Amygdala (tissue), 56 donors: ENCODE data around the gene MAG.
"Not testable (repeated sequence)": the region's sequence is repeated elsewhere in the genome, so short reads cannot be mapped to it uniquely, and the experiment has no call there.

Experiments used
- DNase-seq, 56 donors: peaks; one replicate each; lab custom pipeline; 2025; lab: John Stamatoyannopoulos, UW

Gene MAG

DNA sequence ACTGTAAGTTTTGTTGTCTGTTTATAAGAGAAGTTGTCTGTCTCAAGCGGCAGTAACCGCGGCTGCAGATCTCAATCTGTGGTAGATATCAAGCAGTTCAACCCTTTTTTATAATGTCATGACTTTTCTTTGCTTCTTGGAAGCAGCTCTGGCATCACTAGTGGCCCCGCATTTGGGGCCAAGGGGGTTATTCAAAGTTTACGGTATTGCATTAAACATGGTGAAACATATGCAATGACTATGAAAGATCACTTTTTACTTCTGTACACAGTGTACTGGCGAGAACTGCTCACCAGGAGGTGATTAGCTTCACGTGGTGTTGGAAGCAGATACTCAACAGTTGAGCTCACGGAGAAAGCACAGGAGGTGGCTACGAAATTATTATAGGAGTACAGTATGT lies 61.7 kb downstream of the MAG start:
- no peak for DNase-seq

GRCh38 chr19:35354898-35355297 lies 62.9 kb downstream of the MAG start:
- no peak for DNase-seq

GRCh38 chr19:35355791-35356460 lies 64.0 kb downstream of the MAG start:
- no peak for DNase-seq

GRCh38 chr19:35357867-35358573 lies 66.1 kb downstream of the MAG start, which contains the start of gene FFAR3:
TSS of gene FFAR3 (plus strand) at chr19:35358460. CDS start at chr19:35358891, 431 bp downstream.
- peak in 11 of 56 donors; percentile 4 to 53 (median 19) for DNase-seq

DNA sequence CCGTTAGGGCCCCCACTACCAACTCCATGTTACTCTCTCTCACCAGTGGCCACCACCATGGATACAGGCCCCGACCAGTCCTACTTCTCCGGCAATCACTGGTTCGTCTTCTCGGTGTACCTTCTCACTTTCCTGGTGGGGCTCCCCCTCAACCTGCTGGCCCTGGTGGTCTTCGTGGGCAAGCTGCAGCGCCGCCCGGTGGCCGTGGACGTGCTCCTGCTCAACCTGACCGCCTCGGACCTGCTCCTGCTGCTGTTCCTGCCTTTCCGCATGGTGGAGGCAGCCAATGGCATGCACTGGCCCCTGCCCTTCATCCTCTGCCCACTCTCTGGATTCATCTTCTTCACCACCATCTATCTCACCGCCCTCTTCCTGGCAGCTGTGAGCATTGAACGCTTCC lies 66.9 kb downstream of the MAG start:
- DNase-seq = not testable (repeated sequence)

- not testable (repeated sequence) for DNase-seq
Measured at GRCh38 chr19:35359395-35359794, 67.4 kb downstream of the MAG start.

DNA sequence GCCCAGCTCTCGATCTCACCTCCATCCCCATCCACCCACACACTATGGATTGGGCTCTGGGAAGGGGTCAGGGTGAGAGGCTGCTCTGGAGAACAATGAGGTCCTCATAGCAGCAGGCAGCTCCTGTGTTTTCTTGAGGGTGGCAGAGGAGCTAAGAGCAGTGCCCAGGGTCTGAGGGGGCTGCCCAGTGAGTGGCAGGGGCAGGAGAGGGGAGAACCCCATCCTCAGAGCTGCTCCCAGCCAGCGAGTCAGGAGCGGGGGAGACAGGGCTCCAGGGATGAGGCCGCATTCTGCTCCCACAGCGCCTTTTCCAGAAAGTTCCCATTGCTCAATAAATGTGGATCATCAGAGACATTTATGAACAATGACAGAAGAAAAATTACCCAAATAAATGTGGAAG lies 68.1 kb downstream of the MAG start:
- not testable (repeated sequence) for DNase-seq

DNA sequence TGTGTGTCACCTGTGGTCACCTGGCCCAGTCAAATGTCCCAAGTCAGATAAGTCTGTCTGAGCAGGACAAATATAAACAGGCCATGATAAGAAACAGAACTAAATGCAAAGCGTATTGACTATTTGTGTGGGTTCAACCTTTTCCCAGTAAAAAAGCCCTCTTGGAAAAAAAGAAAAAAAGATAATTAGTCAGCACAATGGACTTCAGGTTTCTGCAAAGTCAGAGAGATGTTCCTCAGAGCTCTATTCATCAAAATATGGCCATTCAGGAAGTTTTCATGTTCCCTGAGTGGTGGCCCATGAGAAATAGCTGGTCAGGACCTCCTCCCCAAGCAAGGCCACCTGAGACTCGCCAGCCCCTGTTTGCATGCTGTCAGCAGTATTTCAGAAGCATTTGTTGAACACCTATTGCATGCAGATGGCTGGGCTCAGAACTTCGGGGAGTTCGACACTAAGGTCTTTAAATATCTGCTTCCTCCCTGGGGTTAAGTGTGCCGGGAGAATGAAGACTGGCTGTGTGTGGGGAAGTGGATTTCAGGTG lies 69.0 kb downstream of the MAG start:
- DNase-seq = no peak

DNA sequence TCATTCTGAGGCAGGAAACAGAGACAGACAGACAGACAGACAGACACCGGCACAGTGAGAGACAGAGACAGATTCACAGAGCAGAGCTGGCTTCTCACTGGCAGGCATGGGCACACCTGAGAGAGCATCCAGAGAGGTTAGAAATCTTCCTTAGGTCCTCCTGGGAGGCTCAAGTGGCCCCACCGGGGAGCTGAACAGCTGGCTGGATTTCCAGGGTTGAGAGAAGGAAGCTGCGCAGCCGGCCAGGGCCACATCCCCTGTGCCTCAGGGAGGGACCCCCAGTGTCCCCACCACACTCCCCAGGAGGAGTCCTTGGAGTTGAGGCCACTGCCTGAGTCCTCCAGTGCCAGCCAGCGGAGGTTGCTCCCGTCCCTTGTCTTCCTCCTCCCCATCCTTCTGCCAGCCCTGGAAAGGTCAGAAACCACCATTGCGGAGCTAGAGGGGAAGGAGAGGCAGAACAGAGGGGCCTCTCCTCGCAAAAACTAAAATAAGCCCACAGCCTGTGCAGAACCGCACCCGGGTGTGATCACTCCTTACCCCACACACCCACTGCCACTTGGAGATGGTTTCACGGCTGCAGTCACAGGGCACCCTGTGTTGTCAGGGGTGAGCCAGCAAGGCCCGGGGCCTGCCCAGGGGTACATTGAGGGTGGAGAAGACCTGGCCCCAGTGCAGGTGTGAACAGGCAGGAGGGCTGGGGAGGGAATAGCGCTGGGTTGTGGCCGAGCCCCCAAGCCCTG lies 70.5 kb downstream of the MAG start:
- no peak for DNase-seq

GRCh38 chr19:35363001-35363590 lies 71.1 kb downstream of the MAG start:
- DNase-seq = no peak
